HG02870 (cell line): ENCODE data around the gene MYLK2.

Source experiments
- ATAC-seq: cut with Tn5 transposase; IDR thresholded peaks from one replicate; pipeline ENCODE4 v1.9.1; 2021; ENCODE audit warnings: mild to moderate bottlenecking, moderate library complexity; ENCODE audit not compliant: unreplicated experiment

The MYLK2 gene

GRCh38 chr20:31870726-31871617 is 51.8 kb downstream of the MYLK2 start:
- ATAC-seq = no peak

- ATAC-seq = no peak
Observed at GRCh38 chr20:31871618-31871954, 52.4 kb downstream of the MYLK2 start.

DNA sequence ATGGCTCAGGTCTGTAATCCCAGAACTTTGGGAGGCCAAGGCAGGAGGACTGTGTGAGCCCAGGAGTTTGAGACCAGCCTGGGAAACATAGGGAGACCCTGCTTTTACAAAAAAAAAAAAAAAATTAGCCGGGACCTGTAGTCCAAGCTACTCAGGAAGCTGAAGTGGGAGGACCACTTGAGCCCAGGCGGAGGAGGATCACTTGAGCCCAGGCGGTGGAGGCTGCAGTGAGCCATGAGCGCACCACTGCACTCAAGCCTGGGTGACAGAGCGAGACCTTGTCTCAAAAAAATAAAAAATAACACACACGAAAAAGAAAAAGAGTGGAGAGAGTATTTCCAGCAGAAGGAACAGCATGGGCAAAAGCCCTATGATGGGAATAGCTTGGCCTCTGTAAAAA is 53.2 kb downstream of the MYLK2 start:
- no peak for ATAC-seq

- ATAC-seq = no peak
Observed at GRCh38 chr20:31875671-31876070, 56.5 kb downstream of the MYLK2 start.

DNA sequence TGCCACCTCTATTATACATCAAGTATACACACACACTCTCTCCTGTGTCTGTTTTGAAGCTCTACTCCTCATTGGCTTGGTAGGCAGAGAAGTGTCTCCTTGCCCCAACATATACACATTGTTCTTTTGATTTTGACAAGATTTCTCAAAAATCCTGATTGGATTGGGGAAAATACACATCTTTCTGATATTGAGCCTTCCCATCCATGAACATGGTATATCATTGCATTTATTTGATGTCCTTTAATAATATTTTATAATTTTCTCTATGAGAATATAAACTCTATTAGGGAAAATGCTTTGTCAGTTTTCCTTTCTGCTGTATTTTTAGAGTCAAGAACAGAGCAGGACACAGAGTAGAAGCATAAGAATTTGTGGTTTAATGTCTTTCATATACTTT is 58.5 kb downstream of the MYLK2 start:
- no peak for ATAC-seq

- ATAC-seq = peak; percentile 92
Observed at GRCh38 chr20:31879143-31879987, 60.2 kb downstream of the MYLK2 start.

- ATAC-seq = no peak
Observed at GRCh38 chr20:31881945-31882344, 62.8 kb downstream of the MYLK2 start.

- ATAC-seq = no peak
Observed at GRCh38 chr20:31883829-31884228, 64.7 kb downstream of the MYLK2 start.
